ENCODE results near the gene ADSS1. TPM values are rescaled to one million over a fixed set of nuclear protein-coding genes. Genes with fewer than 3 reads are reported as not detected.
A peak's percentile ranks its signal among the peaks of the same experiment; 100 is the strongest.

ADSS1 gene
- total RNA-seq, 4 donors from 2014 or later = 4.4 to 11.3 (median 7.1) TPM; not detected in 1

DNA sequence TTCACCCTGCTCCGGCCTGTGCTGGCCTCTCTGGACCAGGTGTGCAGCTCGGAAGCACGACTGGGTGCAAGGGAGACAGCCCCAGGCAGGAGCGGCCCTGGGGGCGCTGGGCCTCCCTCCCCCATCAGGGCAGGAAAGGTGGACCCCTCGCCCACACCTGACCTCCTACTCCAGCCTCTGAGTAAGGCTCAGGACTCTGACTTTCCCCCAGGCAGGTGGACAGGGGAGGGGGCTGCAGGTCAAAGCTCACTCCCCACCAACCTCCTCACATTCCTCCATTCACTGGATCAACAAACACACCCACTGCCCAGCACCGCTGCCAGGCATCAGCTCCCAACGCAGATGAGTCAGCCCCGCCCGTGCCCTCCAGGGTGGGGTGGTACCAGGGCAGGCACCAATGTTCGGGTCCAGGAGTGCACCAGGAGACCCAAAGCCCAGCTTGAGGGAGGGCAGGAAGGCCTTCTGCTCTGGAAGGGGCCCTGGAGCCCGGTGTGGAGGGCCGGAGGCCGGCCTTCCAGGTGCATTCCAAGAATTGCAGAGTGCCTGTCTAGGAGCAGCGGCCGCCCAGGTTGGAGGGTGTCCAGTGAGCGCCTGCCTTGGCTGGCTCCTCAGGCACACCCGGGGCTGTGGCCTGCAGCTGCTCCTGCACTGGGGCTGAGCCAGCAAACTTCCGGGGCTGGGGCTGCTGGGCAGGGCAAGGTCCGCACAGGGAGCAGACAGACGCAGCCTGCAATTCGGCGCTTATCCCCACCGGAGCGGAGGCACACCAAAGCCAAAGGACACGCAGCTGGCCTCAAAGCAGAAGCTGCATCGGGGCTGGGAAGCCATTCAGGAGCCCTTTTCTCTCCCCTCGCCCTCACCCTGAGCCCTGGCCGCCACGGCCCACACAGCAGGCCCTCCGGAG, 36.2 kb upstream of the ADSS1 start:
- intact Hi-C loops (cut with DNase I; ENCODE audit: low total_unique reads) (no loop called here), in situ Hi-C loops (cut with MboI; ENCODE audit: low pct_ligation_motif_present in 1 of 4, low pct_unique_long_range_greater_than_20kb in 1 of 4, low sequenced_read_pairs in 3 of 4) (no loop called here)
- TF ChIP-seq POLR2AphosphoS5 (IDR thresholded peaks at IDR 0.05) (peak; percentile 77 to 95 (median 93)), POLR2A (IDR thresholded peaks at IDR 0.05) (peak; percentile 96), EP300 (IDR thresholded peaks at IDR 0.05; ENCODE audit: low read depth) (no peak)
- TF ChIP-seq, protein P1, sequence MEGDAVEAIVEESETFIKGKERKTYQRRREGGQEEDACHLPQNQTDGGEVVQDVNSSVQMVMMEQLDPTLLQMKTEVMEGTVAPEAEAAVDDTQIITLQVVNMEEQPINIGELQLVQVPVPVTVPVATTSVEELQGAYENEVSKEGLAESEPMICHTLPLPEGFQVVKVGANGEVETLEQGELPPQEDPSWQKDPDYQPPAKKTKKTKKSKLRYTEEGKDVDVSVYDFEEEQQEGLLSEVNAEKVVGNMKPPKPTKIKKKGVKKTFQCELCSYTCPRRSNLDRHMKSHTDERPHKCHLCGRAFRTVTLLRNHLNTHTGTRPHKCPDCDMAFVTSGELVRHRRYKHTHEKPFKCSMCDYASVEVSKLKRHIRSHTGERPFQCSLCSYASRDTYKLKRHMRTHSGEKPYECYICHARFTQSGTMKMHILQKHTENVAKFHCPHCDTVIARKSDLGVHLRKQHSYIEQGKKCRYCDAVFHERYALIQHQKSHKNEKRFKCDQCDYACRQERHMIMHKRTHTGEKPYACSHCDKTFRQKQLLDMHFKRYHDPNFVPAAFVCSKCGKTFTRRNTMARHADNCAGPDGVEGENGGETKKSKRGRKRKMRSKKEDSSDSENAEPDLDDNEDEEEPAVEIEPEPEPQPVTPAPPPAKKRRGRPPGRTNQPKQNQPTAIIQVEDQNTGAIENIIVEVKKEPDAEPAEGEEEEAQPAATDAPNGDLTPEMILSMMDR (IDR thresholded peaks at IDR 0.05) = no peak
- H3K4me1 ChIP-seq = peaks cover 29 to 56% (median 50%) of the 10 kb centered on the region in 4 donors
- WGBS, 2 donors (ENCODE audit: low coverage in 1 of 2) = 37 to 48% methylated on average over 5 to 31 of the region's 31 CpGs
- peak overlapping the region in 2 of 4 donors; percentile 89 to 92 for H3K4me3 ChIP-seq
- peak overlapping the region; percentile 94 to 95 (median 94) for H3K27ac ChIP-seq
- H3K9me3 ChIP-seq = no peaks in the 10 kb centered on the region
- no peaks in the 10 kb centered on the region for H3K27me3 ChIP-seq
- peak; percentile 93 for DNase-seq
- no peaks in the 10 kb centered on the region for H3K36me3 ChIP-seq

GRCh38 chr14:104688505-104689108, 35.4 kb upstream of the ADSS1 start:
- Histone ChIP-seq H3K36me3 (no peaks in the 10 kb centered on the region), H3K9me3 (no peaks in the 10 kb centered on the region), H3K27me3 (no peaks in the 10 kb centered on the region), H3K4me1 (peaks cover 29 to 60% (median 53%) of the 10 kb centered on the region in 4 donors), H3K27ac (peak overlapping the region; percentile 94 to 95 (median 94)), H3K4me3 (peak overlapping the region; percentile 46 to 92 (median 87))
- intact Hi-C loops (cut with DNase I; ENCODE audit: low total_unique reads) = no loop called here
- 50% methylated on average over 15 of the region's 24 CpGs; no CpG with 5 or more reads in 1 of the 2 donors for WGBS, 2 donors (ENCODE audit: low coverage in 1 of 2)
- in situ Hi-C loops (cut with MboI; ENCODE audit: low pct_ligation_motif_present in 1 of 4, low pct_unique_long_range_greater_than_20kb in 1 of 4, low sequenced_read_pairs in 3 of 4) = no loop called here
- peak; percentile 74 for DNase-seq
- TF ChIP-seq POLR2AphosphoS5 (IDR thresholded peaks at IDR 0.05) (no peak), POLR2A (IDR thresholded peaks at IDR 0.05) (no peak), EP300 (IDR thresholded peaks at IDR 0.05; ENCODE audit: low read depth) (no peak)
- TF ChIP-seq, protein P1 (IDR thresholded peaks at IDR 0.05) = no peak

DNA sequence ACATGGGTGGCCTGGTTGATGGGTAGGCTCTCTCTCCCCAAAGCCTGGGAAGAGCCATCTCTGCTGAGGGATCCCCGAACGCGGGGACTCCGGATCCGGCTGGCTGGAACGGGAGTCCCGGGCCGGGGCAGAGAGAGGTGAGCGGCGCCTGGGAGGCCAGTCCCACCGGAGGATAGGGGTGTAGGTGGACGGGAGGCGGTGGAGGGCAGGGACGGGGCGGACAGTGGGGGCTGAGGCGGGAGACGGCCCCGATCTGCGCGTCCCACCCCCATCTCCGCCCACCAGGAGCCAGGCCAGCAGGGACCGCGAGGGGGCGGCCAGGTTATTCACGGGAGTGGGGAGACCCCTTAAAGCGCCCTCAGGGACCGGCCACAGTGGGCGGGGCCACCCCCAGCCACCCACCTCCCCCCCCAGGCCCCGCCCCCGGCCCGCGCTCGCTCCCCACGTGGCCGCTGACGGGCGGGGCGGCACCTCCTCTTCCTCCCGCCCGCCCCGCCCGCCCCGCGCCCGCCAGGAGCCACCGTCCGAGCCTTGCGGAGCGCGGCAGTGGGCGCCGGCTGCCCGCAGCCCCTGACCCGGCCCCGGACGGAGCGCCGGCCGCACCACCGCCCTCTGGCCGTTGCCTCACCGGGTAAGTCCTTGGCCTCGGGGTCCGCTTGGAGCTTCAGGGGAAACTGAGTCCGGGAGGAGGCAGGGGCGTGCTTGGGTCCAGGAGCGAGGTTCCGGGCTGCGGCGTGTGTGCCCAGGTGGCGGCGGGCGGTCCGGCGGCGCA, 34.7 kb upstream of the ADSS1 start, which contains the start of gene INF2:
Gene INF2 (plus strand): TSS at position 510 of the 772 bp plus-strand sequence. CDS start 11,748 bp downstream, outside the sequence.
- H3K9me3 ChIP-seq = no peaks in the 10 kb centered on the region
- no peaks in the 10 kb centered on the region for H3K36me3 ChIP-seq
- 3% methylated on average over 8 of the region's 76 CpGs; no CpG with 5 or more reads in 1 of the 2 donors for WGBS, 2 donors (ENCODE audit: low coverage in 1 of 2)
- peak within 1 kb of the TSS; percentile 85 to 92 (median 89) for H3K4me3 ChIP-seq
- in situ Hi-C loops (cut with MboI; ENCODE audit: low pct_ligation_motif_present in 1 of 4, low pct_unique_long_range_greater_than_20kb in 1 of 4, low sequenced_read_pairs in 3 of 4) (no loop called here), intact Hi-C loops (cut with DNase I; ENCODE audit: low total_unique reads) (no loop called here)
- peaks cover 29 to 67% (median 58%) of the 10 kb centered on the region in 4 donors for H3K4me1 ChIP-seq
- no peaks in the 10 kb centered on the region for H3K27me3 ChIP-seq
- TF ChIP-seq POLR2A (IDR thresholded peaks at IDR 0.05) (peak; percentile 46), POLR2AphosphoS5 (IDR thresholded peaks at IDR 0.05) (peak in 2 of 3 donors; percentile 51 to 71), EP300 (IDR thresholded peaks at IDR 0.05; ENCODE audit: low read depth) (no peak)
- TF ChIP-seq, protein P1 (IDR thresholded peaks at IDR 0.05) = peak in 1 of 5 experiments; percentile 3
- DNase-seq = peak; percentile 80
- H3K27ac ChIP-seq = peak within 1 kb of the TSS; percentile 94 to 95 (median 94)

Data from transverse colon (tissue), 4 donors.